GM21723 (cell line): Measurements from ENCODE around the gene APBA1.
"Not testable (repeated sequence)": the region's sequence is repeated elsewhere in the genome, so short reads cannot be mapped to it uniquely, and the experiment has no call there.

ENCODE experiments used
- ATAC-seq: cut with Tn5 transposase; IDR thresholded peaks from one replicate; pipeline ENCODE4 v1.9.1; 2021; ENCODE audit warnings: mild to moderate bottlenecking, moderate library complexity; ENCODE audit not compliant: unreplicated experiment

The APBA1 gene

DNA sequence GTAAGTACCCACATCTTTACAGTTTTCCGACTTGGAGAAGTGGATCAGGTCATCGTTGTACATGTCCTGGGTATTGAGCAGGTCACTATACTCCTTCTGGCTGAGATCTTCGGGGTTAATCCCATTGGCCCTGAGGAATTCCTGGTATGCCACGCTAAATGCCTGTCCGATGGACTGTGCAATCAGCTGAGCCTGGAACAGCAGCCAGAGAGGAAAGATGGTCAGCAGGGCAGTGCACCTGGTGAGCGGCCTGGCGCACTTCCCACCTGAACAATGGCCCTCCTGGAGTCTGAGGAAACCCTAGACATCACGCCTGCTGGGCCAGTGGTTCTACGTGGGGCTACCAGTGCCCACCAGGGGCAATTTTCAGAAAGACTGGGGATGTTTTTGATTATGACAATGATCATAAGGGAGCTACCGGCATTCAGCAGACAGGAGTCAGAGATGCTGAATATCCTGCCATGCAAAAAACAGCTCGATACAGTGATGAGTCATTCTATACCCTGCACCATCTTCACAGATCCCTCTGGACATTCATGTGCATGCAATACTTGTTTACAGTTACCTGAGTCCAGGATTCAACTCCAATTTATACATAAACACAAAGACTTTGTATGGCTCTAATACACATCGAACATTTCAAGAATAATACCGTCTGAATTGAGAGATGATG is 219.9 kb downstream of the APBA1 start:
- ATAC-seq, result no peak

DNA sequence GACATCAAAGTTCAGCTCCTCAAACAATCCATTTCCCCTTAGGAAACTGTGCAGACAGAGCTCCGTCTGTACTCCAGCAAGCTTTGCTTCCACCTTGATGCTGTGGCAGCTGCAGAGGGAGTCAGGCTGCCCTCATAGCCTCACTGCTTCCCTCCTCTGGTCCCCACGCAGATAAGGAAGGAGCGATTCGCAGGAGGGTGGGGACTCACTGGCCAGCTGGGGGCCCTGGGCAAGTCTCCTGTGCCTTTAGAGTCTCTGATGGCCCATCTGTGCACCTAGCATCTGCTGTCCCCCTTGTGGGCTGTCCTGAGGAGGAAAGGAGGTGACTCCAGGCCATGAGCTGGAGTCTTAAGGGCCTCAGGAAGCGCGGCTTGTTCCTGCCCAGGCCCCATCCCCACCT is 225.7 kb downstream of the APBA1 start:
- ATAC-seq, result no peak

DNA sequence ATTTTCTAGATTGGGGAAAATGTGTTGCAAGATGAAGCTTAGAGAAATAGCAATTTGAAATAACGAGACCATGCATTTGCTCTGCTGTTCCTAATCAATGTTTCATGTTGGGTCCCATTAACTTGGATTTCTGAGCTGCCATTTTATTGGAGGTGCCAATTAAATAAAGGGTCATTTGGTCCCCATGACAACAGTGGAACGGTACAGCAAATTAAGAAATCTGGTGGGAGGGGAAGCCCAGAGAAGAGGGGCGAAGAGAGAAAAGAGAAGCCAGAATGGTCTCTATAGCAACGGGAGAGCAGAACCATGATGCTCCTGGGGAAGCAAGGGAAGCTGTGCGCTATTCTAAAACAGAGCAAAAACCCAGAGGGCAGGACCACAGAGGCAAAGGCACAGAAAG is 226.9 kb downstream of the APBA1 start:
- ATAC-seq, result no peak

DNA sequence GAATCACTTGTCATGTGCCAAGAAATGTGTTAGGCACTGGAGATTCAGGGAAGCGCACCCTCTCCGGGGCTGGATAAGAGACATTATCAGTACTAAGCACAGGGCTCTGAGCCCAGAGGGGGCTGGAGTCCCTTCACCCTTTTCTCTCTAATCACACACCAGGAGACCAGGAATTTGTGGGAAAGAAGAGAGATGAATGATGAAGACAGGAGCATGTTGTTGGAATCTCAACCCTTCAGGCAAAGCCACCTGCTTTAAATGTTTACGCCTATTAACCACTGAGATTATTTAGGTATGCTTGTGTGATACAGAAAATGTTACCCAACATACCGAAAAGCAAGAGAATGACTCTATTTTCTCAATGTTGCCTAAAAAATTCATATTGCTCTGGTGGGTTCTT is 227.4 kb downstream of the APBA1 start:
- no peak for ATAC-seq

DNA sequence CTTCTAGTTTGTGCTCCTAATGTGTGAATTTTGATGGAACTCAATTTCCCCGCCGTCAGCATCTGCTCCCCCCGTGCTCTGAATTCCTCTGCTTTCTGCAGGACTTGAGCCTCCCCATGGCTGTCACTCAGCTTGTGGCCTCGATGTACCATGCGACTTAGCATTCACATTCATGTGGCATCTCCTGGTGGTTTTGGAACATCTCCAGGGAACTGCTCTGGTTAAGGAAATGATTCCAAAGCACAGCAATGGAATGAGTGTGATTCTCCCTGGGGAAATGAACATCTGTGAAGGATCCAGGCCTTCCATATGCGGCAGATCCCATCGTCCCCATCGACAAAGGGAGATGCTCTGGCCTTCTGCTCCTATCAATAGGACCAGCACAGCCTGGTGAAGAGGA is 228.2 kb downstream of the APBA1 start:
- ATAC-seq, result no peak

DNA sequence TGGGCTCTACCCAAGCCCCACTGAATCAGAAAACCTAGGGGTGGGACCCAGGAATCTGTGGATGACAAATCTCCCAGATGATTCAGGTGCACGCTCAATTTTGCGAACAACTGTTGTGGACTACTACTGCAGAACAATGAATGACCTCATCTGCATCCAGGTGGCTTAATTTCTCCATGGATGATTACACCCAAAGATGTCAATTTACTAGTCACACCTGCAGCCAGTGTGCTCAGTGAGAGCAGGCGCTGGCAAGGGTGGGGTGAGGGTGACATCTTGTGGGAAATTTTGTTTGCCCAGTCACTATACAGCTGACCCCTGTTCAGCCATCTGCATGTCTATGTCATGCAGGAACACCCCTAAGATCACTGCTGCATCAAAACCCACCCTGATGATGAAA is 229.0 kb downstream of the APBA1 start:
- ATAC-seq, result no peak

DNA sequence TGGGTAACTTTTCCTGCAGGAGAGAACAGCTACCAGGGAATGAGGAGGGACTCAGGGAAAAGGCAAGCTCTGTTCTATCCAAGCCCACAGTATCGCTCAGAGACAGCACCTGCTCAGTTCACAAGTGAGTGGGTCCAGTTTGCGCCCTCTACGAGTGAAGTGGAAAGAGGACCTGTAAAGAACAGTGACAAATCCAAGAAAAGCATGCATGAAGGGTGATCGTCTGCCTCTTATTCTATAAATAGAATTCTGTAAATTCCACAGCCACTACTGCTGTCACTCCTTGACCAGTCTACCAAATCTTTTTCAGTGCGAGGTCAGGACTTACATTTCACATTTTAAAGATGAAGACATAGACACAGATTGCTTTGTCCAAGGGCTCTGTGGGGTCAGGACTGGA is 229.7 kb downstream of the APBA1 start:
- ATAC-seq, result no peak

DNA sequence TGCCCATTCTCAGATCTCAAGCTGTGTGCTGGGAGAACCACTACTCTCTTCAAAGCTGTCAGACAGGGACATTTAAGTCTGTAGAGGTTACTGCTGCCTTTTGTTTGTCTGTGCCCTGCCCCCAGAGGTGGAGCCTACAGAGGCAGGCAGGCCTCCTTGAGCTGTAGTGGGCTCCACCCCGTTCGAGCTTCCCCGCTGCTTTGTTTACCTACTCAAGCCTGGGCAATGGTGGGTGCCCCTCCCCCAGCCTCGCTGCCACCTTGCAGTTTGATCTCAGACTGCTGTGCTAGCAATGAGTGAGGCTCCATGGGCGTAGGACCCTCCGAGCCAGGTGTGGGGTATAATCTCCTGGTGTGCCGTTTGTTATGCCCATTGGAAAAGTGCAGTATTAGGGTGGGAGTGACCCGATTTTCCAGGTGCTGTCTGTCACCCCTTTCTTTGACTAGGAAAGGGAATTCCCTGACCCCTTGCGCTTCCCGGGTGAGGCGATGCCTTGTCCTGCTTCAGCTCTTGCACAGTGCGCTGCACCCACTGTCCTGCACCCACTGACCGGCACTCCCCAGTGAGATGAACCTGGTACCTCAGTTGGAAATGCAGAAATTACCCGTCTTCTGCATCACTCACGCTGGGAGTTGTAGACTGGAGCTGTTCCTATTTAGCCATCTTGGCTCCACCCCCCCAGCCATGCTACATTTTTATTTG is 231.8 kb downstream of the APBA1 start:
- not testable (repeated sequence) for ATAC-seq

DNA sequence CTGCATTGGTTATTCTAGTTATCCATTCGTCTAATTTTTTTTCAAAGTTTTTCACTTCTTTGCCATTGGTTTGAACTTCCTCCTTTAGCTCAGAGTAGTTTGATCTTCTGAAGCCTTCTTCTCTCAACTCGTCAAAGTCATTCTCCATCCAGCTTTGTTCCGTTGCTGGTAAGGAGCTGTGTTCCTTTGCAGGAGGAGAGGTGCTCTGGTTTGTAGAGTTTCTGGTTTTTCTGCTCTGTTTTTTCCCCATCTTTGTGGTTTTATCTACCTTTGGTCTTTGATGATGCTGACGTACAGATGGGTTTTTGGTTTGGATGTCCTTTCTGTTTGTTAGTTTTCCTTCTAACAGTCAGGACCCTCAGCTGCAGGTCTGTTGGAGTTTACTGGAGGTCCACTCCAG is 232.5 kb downstream of the APBA1 start:
- not testable (repeated sequence) for ATAC-seq

DNA sequence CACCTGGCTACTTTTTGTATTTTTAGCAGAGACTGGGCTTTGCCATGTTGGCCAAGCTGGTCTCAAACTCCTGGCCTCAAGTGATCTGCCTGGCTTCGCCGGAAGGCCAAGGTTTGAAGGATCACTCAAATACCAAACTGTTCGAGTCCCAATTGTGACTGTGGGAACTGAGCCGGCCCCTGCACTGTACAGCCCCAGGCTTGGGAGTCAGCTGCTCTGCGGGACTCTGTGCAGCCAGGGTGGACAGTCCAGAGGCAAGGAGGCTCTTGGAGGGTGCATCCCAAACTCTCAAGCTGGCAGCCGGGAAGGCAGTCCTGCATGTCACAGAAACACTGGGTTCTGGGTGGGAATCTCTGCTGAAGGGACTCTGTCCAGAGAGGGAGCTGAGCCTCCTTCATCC is 238.2 kb downstream of the APBA1 start:
- no peak for ATAC-seq

DNA sequence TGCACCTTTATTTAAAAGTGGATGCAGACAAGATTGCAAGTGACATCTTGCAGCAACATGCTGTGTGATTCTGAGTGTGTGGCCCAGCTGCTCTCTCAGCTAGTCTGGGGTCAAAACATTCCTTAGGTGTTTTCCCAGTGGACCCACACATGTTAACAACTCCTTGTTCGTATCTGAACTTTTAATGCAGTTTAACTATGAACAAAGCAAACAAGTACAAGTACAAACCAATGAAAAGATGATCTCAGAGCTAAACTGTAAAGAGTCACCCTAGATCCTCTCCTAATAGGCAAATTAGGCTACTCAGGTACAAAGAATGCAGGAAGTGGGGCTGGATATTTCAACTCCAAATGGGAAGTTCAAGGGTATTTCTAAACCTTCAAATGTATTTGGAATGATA is 238.8 kb downstream of the APBA1 start:
- no peak for ATAC-seq

DNA sequence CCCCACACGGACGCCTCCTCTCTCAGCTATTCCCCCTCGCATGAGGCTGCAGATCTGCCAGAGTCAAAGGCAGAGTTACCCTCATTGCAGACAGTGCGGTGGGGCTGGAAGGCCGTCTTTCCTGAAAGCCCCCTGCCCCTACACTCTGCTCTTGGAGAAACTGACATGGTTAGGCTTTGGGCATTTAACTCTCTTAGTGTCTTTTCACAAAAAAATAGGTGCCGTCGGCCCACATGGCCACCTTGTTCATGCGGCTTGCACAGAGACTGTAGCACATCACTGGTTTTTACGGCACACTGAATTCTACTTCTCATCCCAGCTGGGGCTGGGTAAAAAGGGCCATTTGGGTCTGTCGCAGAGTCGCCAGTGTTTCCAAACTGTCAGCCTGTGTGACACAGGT is 239.5 kb downstream of the APBA1 start:
- ATAC-seq, result no peak

DNA sequence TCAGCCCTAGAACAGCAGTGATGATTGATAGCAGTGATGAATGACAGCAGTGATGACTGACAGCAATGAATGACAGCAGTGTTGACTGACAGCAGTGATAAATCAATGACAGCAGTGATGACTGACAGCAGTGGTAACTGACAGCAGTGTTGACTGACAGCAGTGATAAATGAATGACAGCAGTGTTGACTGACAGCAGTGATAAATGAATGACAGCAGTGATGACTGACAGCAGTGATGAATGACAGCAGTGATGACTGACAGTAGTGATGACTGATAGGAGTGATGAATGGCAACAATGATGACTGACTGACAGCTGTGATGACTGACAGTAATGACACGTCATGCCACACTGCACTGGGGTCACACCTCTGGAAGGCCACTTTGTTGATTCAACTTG is 240.4 kb downstream of the APBA1 start:
- ATAC-seq, result no peak

DNA sequence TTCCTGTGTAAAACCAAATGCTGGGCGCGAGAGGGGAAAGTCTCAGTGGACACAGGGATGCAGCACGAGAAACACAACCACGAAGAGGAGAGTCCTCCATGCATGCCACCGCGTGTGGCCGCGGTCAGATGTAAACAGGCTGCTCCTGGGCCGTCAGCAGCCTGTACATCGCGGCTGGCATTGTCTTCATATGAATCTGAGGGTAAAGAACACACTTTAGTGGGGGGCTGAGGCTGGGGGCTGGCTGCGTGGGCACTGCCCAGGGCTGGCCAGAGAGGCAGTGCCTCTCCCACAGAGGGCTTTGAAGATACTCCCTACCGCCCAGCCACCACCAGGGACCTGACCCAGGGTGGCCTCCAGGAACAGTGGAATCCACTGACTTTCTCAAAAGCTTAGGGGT is 241.0 kb downstream of the APBA1 start:
- no peak for ATAC-seq

DNA sequence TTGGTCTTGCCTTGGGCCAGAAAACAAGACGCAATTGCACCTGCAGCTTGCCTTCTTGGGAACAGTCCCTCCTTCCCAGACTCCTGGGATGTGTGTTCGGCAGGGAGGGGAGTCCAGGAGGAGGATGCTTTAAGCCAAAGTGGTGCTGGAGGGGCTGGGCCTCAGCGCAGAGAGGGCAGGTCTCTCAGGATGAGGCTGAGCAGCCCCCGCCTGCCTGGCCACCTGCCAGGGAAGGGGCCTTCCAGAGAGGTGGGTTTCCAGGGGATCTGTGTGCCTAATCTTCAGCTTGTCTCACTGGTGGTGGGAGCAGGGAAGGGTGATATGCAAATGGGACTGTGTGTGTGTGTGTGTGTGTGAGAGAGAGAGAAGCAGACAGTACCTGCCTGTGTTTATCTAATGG is 242.0 kb downstream of the APBA1 start:
- no peak for ATAC-seq

DNA sequence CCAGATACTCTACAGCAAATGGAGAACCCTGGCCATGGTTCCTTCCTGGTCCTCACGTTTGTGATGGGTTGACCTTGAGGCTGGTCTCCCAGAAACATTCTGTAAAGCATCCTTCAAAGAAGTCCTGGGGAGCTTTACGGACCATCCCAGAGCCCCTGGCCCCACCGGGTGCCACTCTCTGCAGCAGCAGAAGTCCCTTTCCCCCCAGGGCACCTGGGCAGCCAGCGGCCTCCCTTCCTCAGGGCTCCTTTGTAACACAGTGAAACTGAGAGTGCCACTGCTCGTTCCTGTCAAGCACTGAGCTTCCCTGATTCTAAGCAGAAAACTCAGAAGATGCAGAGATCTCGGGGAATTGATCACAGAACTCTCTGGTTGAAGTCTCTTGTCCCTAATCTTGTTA is 242.9 kb downstream of the APBA1 start:
- no peak for ATAC-seq

DNA sequence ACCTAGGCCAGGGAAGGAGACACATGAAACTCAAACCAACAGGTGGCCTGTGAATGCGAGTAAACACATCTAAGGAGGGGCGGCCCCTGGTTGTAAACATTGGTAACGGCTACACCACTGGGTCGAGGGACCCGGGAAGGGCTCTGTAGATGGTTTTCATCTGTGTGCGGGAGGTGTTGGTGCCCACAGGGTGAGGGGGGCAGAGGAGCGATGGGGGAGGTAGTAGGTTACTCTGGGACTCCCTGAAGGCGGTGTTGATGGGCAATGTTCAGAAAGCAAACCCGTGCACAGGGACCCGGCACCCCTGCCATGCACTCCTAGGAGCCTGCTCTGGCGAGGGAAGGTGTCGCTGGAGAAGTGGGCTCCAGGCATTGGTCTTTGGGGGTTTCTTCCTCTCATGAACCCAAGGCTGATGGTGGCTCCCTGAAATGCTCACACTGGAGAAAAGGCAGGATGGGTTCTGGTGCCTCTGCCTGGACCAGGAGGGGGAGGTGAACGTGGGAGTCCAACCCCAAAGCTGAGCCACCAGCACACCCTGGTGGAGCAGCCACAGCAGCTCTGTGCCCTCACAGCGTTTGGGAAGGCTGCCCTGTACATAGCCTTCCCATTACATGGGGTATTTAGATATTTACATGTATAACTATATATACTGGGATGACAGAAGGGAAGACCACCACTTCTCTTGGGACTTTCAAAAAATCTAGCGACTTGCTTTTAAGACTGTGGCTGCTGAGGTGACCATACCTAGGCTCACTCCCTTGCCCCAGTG is 244.0 kb downstream of the APBA1 start:
- no peak for ATAC-seq

DNA sequence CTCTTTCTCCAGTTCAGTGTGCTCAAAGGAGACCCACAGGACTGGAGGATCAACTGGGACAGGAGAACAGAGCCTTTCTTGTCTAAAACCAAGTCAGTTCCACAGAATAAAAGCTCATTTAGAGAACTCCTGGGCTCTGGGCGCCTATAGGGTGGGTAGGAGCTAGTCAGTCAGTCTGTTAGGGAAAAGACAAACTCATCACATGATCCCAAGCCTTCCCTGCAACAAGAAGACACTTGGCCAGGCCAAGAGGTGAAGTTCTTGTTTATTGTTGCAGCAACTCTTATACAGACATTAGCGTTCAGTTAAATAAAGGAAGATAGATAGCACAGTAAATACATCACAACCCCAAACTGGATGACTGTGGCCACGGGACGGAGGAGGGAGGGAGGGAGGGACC is 244.9 kb downstream of the APBA1 start:
- no peak for ATAC-seq

DNA sequence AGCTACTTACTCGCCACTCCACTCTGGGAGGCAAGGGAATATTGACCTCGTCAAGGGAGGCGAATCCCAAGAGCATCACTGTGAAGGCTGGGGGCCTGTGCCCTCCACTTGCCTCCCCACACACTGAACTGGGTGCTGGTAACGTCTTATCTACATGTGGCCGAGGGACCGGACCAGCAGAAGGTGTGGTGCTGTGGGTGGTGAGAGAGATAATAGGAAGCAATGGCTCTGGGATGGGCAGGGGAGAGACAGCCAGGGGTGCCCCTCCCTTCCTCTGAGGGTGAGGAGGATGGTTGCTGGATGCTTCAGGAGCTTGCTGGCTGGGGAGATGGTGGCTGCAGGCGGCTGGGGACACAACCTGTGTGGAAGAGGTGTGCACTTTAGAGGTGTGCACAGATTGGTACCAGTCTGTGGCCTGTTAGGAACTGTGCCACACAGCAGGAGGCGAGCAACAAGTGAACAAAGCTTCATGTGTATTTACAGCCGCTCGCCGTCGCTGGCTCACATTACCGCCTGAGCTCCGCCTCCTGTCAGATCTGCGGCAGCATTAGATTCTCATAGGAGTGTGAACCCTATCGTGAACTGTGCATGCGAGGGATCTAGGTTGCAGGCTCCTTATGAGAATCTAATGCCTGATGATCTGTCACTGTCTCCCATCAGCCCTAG is 246.9 kb downstream of the APBA1 start:
- no peak for ATAC-seq

DNA sequence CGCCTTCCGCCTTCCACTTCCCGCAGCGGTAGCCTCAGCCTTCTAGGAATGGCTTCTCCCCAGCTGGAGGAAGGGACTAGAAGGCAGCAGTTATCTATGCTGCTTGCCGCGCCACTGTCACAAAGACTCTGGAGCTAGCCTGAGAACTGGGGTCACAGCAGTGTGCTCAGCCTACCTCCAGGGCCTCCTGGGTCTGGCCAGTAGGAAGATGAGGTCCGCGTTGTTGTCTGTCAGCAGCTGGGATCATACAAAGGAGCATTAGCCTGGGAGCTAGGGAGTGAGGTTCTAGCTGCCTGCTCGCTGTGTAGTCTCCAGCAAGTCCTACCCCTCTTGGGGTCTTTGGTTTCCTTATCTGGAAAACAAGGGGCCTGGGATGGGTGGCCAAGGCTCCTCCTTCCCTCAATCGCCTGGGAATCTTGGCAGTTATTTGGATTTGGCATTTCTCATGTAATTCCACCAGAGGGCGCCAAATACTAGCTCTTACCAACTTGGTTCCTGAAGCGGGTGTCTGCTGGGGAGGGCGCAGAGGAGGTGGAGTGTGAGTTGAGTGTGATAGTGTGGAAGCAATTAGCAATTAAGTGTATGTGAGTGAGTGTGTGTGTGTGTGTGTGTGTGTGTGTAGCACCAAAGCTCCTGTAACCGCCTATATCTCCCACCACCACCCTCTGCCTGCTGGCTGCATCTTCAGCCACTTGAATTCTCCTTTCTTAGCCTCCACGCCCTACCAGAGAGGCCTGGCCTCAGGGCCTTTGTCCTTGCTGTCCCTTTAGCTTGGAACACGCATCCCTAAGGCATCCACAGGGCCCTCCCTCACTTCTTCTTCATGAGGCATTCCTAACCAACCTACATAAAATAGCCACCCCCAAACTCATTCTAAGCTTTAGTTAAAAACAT is 250.0 kb downstream of the APBA1 start:
- peak; percentile 71 for ATAC-seq
